Measurements from ENCODE around the gene RNF187.

RNF187 gene

DNA sequence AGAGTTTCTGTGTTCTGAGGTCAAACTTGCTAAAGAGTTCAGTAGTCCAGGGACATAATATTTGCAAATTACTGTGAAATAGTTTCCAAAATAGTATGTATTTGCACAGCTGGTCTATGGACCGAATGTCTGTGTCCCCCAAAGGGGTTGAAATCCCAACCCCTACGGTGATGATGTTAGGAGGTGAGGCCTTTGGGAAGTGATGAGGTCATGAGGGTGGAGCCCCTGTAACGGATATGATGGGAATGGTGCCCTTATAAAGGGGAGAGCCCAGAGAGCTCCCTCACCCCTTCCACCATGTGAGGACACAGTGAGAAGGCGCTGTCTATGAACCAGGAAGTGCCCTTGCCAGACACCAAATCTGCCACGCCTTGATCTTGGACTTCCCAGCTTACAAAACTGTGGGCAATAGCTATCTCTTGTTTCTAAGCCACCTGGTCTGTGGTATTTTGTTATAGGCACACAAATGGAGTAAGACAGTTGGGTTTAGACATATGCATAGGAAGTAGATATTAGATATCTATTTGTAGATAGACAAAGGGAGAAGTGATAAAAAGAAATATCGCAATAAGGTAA is 21.7 kb downstream of the RNF187 start:
- DNase-seq: no peak

GRCh38 chr1:228510101-228510802 is 23.1 kb downstream of the RNF187 start:
- no peak for DNase-seq

- no peak for DNase-seq
Measured at GRCh38 chr1:228510803-228511413, 23.7 kb downstream of the RNF187 start.

DNA sequence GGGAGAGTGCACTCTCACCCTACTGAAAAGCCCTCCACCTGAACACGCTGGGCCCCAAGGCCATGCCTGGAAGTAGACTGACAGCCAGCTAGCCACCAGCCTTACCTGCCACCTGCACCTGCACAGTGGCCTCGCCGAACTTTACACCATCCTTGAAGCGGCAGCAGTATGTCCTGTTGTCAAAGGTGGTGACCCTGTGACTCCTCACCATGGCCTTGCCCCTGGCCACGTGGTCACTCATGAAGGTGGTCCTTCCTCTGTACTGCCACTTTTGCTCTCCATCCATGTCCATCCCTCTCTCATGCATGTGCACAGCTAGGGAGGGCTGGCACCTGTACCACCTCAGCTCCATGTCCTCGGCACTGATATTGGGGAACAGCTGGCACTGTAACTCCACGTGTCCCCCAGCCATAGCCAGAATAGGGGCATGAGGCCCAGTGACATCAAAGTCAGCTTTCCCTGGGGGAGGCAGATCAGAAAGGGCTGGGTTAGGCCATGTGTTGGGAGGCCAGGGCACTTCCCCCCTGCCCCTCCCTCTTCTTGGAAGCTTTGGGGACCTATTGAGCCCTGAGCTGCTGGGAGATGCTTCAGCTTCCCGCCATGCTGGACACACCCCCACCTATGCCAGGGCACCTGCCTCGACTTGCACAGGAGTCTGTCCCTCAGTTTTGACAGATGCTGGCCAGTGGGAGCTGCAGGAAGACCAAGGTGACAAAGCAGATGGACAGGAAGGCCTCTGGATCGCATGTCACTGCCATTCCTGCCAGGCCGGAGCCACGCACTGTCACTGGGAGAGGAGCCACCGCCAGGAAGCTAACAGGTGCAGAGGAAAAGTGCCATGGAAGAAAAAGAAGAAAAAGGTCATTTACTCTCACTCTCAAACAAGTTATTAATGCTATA is 24.6 kb downstream of the RNF187 start:
- no peak for DNase-seq

DNA sequence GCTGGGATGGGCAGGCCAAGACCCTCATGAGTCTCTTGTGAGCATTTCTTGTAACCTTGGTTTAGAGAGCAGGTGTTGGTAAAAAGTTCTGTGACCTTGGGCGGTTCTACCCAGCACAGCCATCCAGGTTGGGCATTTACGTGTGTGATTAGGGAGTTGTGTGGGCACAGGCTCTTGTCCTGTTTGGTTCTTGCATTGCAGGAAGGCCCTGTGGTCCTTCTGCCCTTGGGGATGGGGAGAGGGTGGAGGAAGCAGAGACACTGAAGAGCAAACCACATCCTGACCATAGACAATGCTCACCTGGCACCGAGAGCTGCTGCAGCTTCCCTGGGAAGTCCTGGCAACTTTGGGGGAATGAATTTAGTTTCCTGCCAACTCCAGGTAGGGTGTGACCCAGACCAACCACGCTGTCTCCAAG is 25.6 kb downstream of the RNF187 start:
- DNase-seq: no peak

DNA sequence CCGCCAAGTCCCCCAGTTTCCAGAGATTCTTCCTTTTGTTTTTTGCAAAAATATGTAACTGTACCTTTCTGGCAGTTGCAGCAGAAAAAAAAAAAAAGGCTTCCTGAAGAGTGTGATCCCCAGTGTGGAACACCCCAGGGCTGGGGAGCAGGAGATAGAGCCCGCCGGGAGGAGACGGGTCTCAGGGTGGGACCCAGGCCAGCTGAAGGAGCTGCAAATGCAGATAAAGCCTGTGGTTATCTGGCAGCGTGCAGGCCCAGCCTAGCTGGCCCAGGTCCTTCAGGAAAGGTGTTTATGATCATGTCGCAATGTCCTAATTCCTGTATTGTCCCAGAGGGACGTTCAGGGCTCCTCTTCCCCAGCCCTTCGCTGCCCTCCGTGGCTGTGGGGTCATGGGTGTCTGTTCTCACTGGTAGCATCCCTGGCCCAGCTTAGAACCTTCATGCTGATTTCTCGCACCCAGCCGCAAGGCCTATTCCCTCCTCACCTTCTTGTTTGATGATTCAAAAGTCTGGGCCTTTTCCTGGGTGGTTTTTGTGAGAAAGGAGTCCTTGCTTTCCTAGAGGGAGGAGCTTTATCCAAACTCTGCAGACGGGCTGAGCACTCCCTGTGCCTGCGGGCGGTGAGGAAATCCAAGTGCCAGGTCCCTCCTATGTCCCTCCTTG is 26.2 kb downstream of the RNF187 start:
- no peak for DNase-seq

- no peak for DNase-seq
Measured at GRCh38 chr1:228514421-228514820, 27.2 kb downstream of the RNF187 start.

DNA sequence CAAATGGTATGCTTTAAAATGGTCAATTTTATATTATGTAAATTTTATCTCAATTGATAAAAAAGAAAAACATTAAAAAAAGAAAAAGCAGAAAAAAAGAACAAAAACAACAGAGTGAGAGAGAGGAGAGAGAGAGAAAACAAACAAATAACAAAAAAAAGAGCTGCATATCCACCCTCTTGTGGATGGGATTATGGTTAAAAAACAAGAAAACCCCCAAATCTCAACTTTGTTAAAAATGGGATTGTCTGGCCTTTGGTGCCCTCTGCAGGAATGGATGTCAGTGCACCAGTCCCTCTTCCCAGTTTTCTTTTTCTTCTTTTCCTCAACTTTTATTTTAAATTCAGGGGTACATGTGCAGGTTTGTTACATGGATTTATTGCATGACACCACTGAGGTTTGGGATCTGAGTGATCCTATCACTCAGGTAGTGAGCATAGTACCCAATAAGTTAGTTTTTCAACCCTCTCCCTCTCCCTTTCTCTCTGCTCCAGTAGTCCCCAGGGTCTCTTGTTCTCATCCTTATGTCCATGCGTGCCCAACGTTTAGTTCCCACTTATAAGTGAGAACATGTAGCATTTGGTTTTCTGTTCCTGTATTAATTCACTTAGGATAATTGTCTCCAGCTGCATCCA is 28.1 kb downstream of the RNF187 start:
- no peak for DNase-seq

- DNase-seq: no peak
Measured at GRCh38 chr1:228517655-228518054, 30.5 kb downstream of the RNF187 start.

GRCh38 chr1:228527596-228527995 is 40.4 kb downstream of the RNF187 start:
- DNase-seq: no peak

DNA sequence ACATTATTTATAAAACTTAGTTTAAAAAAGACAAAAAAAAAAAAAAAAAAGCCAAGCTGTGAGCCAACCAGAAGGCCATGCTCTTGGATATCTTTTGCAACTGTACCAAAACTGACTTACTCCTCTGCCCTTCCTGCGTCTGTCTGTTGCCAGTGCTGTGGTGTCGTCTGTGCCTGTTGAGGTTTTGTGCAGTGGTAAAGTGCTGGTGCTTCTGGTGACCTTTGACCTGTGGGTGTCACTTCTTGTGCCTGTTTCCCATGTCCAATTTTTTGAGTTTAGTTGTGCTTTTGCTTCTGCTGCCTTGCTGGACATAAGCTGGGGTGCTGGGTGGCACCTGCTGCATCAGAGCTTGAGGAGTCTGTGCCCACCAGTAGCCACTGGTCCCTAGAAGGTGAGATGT is 41.4 kb downstream of the RNF187 start:
- DNase-seq: no peak

- DNase-seq: no peak
Measured at GRCh38 chr1:228530086-228530758, 43.0 kb downstream of the RNF187 start.

DNA sequence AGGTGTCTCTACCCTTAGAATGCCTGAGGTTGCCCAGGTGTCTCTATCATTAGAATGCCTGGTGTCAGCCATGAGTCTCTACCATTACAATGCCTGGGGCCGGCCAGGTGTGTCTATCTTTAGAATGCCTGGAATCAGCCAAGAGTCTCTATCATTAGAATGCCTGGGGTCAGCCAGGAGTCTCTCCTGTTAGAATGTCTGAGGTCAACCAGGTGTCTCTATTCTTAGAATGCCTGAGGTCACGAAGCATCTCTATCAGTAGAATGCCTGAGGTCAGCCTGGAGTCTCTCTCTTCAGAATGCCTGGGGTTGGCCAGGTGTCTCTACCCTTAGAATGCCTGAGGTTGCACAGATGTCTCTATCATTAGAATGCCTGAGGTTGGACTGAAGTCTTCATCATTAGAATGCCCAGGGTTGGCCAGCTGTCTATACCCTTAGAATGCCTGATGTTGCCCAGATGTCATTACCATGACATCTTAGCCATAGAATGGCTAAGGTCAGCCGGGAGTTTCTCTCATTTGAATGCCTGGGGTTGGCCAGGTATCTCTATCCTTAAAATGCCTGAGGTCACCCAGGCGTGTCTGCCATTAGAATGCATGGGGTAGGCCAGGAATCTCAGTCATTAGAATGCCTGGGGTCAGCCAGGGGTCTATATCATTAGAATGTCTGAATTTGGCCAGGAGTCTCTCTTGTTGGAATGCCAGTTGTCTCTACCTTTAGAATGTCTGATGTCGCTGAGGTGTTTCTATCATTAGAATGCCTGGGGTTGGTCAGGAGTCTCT is 44.0 kb downstream of the RNF187 start:
- DNase-seq: no peak

GRCh38 chr1:228538831-228539230 is 51.6 kb downstream of the RNF187 start:
- no peak for DNase-seq

DNA sequence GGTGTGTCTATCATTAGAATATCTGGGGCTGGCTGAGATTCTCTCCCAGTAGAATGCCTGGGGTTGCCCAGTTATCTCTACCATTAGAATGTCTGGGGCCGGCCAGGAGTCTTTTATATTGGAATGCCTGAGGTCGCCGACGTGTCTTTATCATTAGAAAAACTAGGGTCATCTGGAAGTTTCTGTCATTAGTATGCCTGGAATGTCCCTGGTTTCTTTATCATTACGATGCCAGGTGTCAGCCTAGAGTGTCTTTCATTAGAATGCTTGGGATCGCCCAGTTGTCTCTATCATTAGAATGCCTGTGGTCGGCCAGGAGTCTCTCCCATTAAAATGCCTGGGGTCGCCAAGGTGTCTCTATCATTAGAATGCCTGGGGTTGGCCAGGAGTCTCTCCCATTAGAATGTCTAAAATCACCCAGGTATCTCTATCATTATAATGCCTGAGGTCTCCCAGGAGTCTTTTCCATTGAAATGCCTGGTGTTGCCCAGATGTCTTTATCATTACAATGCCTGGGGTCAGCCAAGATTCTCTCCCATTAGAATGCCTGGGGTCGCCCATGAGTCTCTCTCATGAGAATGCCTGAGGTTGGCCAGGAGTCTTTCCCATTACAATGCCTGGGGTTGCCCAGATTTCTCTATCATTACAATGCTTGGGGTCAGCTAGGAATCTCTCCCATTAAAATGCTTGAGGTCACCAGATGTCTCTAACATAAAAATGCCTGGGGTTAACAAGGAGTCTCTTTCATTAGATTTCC is 53.2 kb downstream of the RNF187 start:
- no peak for DNase-seq

- DNase-seq: no peak
Measured at GRCh38 chr1:228541725-228542124, 54.5 kb downstream of the RNF187 start.

GRCh38 chr1:228542376-228542775 is 55.2 kb downstream of the RNF187 start:
- DNase-seq: no peak

DNA sequence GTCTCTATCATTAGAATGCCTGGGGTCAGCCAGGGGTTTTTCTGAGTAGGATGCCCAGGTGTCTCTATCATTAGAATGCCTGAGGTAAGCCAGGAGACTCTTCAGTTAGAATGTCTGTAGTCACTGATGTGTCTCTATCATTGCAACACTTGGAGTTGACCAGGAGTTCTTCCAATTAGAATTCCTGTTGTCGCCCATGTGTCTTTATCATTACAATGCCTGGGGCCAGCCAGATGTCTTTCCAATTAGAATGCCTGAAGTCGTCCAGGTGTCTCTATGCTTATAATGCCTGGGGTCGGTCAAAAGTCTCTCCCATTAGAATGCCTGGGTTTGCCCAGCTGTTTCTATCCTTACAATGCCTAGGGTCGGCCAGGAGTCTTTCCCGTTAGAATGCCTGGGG is 55.8 kb downstream of the RNF187 start:
- DNase-seq: no peak

- no peak for DNase-seq
Measured at GRCh38 chr1:228543396-228543795, 56.2 kb downstream of the RNF187 start.

Measured in right kidney (tissue), 1 donor.